Central memory CD4-positive, alpha-beta T cell (primary cell): ENCODE results near the gene ZNF275.
"Not testable (repeated sequence)": the region's sequence is repeated elsewhere in the genome, so short reads cannot be mapped to it uniquely, and the experiment has no call there.

Source experiments
- DNase-seq: peaks from one replicate; pipeline ENCODE4 v3.0.0; 2022

ZNF275 gene

GRCh38 chrX:153319295-153320046, 14.5 kb upstream of the ZNF275 start:
- no peak for DNase-seq

- not testable (repeated sequence) for DNase-seq
These were observed 13.9 kb upstream of the ZNF275 start for GRCh38 chrX:153320047-153320443.

- no peak for DNase-seq
These were observed 13.3 kb upstream of the ZNF275 start for GRCh38 chrX:153320555-153321184.

DNA sequence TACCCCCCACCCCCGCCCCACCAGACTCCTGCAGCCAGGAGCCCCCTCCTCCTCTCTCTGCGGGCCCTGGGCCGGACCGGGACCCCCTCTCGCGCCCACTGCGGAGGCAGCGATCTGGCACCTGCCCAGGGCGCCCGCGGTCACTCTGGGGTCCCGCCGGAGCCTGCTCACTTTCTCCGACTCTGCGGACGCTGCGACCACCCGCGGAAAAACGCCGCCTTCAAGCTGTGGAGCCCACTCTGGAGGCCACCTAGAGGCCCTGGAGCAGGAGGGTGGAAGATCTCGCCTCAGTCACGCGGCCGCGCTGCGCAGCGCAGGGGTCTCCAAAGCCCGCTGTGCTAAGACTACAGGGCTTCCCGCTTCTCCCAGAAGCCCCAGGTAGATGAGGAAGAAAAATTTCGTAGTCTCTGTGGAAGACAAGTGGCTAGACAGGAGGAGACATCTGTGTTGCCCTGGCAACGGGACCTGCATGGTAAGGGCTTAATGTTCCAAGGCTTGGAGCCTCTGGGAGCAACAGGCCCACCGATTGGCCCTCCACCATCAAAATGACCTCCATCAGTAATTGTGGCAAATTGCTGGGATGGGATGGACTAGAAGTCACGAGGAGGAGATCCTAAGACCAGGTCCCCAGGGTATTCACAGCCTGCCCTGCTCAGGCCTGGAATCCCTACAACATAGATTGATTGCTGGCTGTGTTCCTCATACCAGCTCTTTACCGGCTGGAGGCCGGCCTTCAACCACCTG, 12.4 kb upstream of the ZNF275 start, which contains the start of gene PNMA6F:
Gene PNMA6F (minus strand): TSS at position 387 of the 744 bp plus-strand sequence. CDS start 1,093 bp downstream, outside the sequence.
- no peak for DNase-seq

DNA sequence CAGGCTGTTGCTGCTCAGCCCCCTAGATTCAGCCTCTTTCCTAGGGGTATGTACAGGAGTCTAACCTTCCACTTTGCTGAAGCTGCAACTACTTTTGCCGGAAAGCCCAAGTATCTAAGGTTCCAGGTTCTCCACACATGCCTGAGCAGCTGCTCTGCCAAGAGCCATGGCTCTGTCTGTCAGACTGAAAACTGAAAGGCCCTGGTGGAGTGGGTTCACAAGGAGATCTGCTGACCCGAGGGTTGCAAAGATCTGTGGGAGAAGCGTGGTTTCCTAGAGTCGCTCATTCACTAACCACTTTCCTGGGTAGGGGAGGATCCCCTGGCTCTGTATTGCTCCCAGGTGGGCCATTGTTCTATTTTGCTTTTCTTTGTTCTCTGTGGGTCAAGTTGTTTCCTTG, 6.4 kb upstream of the ZNF275 start:
- DNase-seq, result no peak

GRCh38 chrX:153333266-153333665, 687 bp upstream of the ZNF275 start:
- no peak for DNase-seq

- DNase-seq, result no peak
These were observed 822 bp downstream of the ZNF275 start for GRCh38 chrX:153334654-153335295.

DNA sequence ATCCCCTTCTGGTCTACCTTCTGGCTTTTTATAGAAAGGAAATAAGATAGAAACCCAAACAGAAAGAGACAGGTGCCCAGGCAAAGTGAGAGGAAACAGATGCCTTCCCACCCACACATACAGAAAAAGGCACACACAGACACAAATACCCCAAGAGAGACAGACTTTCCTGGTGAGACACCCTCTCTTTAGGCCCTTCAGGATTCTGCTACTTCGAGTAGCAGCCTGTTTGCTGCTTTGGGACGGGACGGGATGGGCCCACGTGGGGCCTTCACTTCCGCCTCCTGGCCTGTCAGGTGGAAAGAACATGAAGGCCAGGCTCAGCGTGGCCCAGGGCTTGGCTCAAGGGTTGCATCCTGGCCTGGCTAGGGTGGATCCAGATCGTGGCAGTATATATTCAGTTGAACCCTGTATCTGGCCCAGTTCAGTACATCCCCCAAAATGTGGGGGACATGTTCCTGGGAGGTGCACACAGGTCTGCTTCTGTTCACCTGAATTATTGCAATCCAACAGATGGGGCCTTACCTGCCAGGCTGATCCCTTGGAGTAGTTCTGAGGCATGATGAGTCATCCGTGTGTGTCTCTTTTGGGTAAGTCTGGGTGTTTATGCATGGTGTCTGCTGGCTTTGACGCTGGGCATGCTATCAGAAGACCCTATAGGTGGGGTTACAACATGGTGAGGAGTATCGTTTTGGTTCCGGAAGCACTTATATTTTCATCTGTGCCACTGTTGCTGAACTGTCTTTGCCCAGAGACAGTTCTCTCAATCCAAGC, 2.4 kb downstream of the ZNF275 start:
- DNase-seq, result no peak

- no peak for DNase-seq
These were observed 3.0 kb downstream of the ZNF275 start for GRCh38 chrX:153336988-153337387.

GRCh38 chrX:153338836-153339235, 4.9 kb downstream of the ZNF275 start:
- DNase-seq, result no peak

GRCh38 chrX:153339662-153340061, 5.7 kb downstream of the ZNF275 start:
- DNase-seq, result no peak

- no peak for DNase-seq
These were observed 6.2 kb downstream of the ZNF275 start for GRCh38 chrX:153340111-153340510.

- DNase-seq, result no peak
These were observed 9.0 kb downstream of the ZNF275 start for GRCh38 chrX:153342762-153343558.

DNA sequence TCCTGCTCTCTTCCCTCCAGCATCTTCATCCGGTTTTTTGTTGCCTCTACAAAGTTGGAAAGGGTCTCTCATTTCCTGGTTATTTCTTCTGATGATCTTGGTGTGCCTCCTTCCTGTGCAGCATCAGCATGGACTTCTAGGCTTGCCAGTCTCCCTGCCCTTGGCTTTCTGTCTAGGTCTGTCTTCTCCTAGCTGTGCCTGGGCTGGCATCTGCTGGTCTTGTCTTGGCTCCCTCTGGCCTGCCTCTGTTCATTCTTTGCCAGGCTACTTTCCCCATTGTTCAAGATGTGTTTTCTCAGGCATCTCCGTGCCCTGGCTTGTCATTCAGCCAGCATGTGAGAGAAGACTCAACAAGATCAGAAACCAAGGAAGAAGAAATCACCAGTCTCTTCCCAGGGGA, 9.7 kb downstream of the ZNF275 start:
- no peak for DNase-seq

DNA sequence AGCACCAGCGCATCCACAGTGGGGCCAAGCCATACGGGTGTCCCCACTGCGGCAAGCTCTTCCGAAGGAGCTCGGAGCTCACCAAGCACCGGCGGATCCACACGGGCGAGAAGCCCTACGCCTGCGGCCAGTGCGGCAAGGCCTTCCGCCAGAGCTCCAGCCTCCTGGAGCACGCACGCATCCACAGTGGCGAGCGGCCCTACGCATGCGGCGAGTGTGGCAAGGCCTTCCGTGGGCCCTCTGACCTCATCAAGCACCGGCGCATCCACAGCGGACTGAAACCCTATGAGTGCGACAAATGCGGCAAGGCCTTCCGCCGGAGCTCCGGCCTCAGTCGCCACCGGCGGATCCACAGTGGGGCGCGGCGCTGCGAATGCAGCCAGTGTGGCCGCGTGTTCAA, 13.6 kb downstream of the ZNF275 start:
- DNase-seq, result no peak

GRCh38 chrX:153348421-153348820, 14.5 kb downstream of the ZNF275 start:
- no peak for DNase-seq

DNA sequence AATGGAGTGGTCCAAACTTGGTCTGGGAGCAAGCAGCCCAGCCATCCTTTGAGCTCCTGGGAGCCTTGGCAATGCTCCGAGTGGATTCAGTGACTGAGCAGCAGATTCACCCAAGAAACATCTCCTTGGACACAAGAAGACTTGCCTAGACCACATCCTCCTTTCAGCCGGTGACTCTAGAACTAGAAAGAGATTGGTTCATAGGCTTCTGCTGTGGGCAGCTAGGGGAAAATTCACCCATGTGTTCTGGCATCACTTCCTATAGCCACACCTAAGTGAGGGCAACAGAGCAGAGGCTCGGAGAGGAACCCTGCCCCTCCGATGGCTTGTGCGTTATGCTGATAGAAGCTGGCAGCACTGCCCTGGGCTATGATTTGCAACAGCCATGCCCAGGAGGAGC, 16.0 kb downstream of the ZNF275 start:
- DNase-seq, result no peak

GRCh38 chrX:153351981-153352380, 18.0 kb downstream of the ZNF275 start:
- DNase-seq, result no peak

DNA sequence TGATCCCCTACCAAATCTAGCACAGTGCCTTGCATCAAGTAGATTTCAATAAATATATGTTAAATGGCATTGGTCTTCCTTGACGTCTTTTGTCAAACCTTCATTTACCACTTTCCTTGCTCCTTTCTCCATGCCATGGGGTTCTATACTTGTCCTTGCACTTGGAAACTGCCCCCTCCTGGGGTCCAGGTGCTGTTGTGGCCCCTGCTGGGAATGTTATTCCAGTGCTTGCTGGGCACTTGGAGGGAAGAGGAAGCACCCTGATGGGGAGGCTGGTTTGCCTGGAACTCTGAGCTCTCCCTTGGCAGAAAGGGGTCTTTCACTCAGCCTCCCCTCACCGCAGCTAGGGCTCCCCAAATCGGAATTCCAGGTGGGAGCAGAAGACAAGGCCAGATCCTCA, 18.9 kb downstream of the ZNF275 start:
- DNase-seq, result no peak

DNA sequence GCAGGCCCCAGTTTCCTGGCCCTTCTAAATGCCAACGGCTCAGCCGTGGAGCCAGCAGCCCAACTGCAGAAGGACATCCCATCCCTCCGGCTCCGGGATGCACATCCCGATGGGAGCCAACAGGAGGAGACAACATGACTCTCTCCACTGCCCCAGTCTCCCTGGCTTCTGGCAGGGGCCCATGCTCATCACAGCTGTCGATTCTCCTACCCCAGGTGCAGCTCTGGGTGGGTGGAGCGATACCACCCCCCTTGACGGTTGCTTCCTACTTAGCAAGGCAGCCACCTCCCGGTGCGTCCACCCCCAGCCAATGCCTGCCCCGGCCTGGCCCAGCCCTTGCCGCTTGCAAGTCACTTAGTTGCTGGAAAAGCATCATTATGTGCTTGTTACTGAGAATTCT, 19.5 kb downstream of the ZNF275 start:
- no peak for DNase-seq

- DNase-seq, result no peak
These were observed 23.9 kb downstream of the ZNF275 start for GRCh38 chrX:153357877-153358276.
